RWPE1 (cell line): ENCODE measurements around the gene CNTN4.

ENCODE experiments used
- CTCF ChIA-PET: fragments of 350-600 bp; sonication (Branson Sonifier 250); formaldehyde crosslinking; extraction: SDS; loops from one replicate; lab custom pipeline; 2021; lab: Yijun Ruan, JAX
- POLR2A ChIA-PET: fragments of 400-600 bp; formaldehyde crosslinking; extraction: SDS; loops from one replicate; lab custom pipeline; 2020; ENCODE audit warnings: antibody characterized with exemption; ENCODE audit not compliant: low non-redundant PET; lab: Yijun Ruan, JAX
- DNase-seq: peaks from one replicate; pipeline ENCODE4 v3.0.0; 2012; ENCODE audit warnings: low spot score
- H3K27ac ChIP-seq: fragments of 450-650 bp; 2 replicates; pipeline ENCODE4 v1.5.1; 2017
- TF ChIP-seq, protein P1 (sequence below): fragments of 450-650 bp; conservative IDR thresholded peaks from 2 replicates; pipeline ENCODE4 v1.5.1; 2017; ENCODE audit warnings: low read depth, mild to moderate bottlenecking

The CNTN4 gene

DNA sequence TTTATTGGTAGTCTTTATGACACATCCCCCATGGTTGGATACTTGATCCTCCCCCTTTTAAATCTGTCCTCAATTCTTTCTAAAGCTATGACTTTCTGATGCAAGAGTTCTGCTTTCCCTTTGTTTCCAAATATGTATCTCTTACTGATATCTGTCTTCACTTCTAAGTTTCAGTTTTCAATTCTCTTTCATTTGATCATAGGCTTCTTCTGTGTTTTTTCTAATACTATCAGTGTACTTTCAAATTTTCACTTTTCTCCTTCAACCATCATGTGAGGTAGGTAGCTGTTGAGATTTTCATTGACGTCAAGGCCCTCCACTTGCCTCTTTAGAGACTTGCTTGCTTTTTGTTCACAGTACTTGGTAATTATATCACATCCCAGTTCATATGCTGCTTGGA lies 436.5 kb downstream of the CNTN4 start:
- no peak overlapping the region for H3K27ac ChIP-seq
- TF ChIP-seq, protein P1, sequence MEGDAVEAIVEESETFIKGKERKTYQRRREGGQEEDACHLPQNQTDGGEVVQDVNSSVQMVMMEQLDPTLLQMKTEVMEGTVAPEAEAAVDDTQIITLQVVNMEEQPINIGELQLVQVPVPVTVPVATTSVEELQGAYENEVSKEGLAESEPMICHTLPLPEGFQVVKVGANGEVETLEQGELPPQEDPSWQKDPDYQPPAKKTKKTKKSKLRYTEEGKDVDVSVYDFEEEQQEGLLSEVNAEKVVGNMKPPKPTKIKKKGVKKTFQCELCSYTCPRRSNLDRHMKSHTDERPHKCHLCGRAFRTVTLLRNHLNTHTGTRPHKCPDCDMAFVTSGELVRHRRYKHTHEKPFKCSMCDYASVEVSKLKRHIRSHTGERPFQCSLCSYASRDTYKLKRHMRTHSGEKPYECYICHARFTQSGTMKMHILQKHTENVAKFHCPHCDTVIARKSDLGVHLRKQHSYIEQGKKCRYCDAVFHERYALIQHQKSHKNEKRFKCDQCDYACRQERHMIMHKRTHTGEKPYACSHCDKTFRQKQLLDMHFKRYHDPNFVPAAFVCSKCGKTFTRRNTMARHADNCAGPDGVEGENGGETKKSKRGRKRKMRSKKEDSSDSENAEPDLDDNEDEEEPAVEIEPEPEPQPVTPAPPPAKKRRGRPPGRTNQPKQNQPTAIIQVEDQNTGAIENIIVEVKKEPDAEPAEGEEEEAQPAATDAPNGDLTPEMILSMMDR = no peak
- POLR2A ChIA-PET = no interaction called here
- CTCF ChIA-PET = no interaction called here
- no peak for DNase-seq

DNA sequence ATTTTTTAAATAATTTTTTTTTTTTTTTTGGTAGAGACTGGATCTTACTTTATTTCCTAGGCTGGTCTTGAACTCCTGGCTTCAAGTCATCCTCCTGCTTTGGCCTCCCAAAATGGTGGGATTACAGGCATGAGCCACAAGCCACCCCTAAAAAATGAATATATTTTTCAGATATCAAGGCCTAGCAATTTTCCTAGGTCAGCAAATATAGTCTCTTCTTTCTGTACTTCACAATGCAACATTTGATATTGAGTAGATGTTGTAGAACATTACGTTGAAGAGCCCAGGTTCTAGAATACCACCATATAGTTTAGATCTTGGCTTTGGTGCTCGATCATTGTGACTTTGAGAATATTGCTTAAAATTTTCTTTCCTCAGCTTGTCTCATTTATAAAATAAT lies 437.9 kb downstream of the CNTN4 start:
- H3K27ac ChIP-seq = no peak overlapping the region
- ChIA-PET POLR2A (no interaction called here), CTCF (no interaction called here)
- no peak for DNase-seq
- TF ChIP-seq, protein P1 = no peak

DNA sequence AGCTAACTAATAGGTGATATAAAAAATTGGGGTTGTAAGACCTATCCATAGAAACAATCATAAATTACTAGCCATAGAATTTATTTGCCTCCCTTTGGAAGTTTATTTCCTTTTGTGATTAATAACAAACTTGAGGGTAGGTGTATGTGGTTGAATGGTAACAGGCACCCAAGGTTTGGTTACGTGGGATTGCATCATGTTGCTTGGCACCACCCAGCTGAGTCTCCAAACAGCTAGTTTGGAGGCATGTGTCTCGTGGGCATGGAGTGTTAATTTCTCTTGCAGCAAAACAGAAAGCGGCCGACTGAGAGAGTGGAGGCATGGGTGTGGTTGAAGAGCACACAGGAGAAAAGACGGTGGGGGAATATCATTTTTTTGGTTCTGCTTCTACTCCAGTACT lies 441.4 kb downstream of the CNTN4 start:
- no peak for DNase-seq
- ChIA-PET POLR2A (no interaction called here), CTCF (no interaction called here)
- TF ChIP-seq, protein P1 = no peak
- no peak overlapping the region for H3K27ac ChIP-seq

DNA sequence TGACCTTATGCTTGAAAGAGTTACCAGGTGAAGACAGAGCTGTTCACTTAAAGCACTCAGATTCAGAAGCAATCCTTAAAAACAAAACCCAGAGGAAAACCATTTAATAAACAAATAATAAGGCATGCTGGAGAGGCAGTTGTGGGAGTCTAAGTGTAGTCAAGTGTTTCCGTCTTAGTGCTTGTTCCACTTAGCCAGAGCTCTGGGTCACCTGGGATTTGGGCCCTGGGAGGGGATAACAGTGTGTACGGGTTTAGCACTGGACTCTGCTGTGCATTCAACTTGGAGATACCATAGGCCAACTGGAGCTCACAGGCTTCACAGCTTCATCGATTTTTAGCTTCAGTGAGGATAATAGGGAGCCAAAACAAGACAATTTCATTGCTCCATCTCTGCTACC lies 444.6 kb downstream of the CNTN4 start:
- TF ChIP-seq, protein P1 = no peak
- no peak overlapping the region for H3K27ac ChIP-seq
- DNase-seq = no peak
- CTCF ChIA-PET = no interaction called here
- POLR2A ChIA-PET = interaction anchor here (0.7 kb wide), 1 partner anchor 1541 kb away, joined by 6 read pairs; no protein-coding TSS in a partner anchor

DNA sequence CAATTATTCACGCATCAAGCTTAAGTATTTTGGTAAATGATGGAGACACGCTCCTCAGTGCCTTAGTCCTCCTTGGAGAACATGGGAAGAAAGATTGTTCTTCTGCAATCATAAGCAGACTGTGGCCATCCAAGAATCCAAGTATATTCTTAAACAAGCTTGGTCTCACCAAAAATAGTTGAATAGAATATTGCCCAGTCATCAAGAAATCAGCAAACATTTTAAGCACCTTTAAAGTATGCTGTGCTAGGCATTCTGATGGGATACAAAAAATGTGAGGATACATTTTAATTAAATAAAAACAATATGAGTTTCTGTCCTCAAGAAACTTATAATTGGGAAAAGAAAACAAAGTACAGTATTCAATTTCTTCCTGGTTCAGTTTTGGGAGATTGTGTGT lies 445.5 kb downstream of the CNTN4 start:
- POLR2A ChIA-PET = no interaction called here
- H3K27ac ChIP-seq = no peak overlapping the region
- no peak for DNase-seq
- TF ChIP-seq, protein P1 = no peak
- CTCF ChIA-PET = interaction anchor here (0.6 kb wide), 1 partner anchor 128 kb away, joined by 3 read pairs; no protein-coding TSS in a partner anchor

DNA sequence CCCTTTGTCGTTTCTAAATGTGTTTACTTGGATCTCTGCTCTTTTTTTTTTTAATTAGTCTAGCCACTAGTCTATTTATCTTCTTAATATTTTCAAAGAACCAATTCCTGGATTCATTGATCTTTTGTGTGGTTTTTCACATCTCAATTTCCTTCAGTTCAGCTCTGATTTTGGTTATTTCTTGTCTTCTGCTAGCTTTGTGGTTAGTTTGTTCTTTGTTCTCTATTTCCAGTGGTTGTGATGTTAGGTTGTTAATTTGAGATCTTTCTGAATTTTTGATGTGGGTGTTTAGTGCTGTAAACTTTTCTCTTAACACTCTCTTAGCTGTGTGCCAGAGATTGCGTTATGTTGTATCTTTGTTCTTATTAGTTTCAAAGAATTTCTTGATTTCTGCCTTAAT lies 446.1 kb downstream of the CNTN4 start:
- ChIA-PET POLR2A (no interaction called here), CTCF (interaction anchor here (0.6 kb wide), 1 partner anchor 129 kb away, joined by 3 read pairs; no protein-coding TSS in a partner anchor)
- H3K27ac ChIP-seq = no peak overlapping the region
- TF ChIP-seq, protein P1 = no peak
- DNase-seq = no peak
